ENCODE measurements around the gene PLXNA4. TPM values are rescaled to one million over a fixed set of nuclear protein-coding genes. Genes with fewer than 3 reads are reported as not detected.

PLXNA4 gene
- total RNA-seq, 1 donor from 2014 or later: 0.38 TPM

GRCh38 chr7:132371948-132372347, 204.3 kb downstream of the PLXNA4 start:
- ATAC-seq: no peak
- no peak for DNase-seq (ENCODE audit: low spot score)

DNA sequence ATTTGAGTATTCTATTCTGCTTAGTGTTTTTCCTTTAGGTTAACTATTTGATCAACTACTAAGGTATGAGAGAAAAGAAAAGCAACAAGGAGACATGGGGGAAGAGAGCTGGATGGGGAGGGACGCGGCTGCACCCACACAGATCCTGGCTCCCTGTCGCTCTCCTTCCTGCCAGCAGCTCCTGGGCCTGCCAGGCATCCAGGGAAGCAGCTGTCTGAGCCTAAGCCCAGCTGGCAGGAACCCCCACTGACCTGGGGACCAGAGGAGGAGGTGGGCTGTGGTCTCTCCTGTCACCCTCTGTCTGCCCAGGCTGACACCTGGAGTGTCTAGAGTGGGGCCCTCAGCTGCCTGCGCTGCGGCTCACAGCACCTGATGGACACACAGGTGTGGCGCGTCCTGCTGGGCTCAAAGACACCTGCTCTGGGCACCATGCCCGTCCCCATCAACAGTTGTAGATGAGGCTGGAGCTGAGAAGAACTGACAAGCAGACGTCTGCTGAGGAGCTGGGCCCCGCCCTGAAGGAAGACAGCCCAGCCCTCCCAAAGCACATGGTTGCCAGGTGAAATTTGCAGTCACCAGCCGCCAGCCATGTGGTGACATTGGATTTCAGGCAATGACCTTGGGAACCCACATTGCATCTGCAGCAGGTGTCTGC, 207.9 kb downstream of the PLXNA4 start:
- DNase-seq (ENCODE audit: low spot score) (no peak), ATAC-seq (no peak)

DNA sequence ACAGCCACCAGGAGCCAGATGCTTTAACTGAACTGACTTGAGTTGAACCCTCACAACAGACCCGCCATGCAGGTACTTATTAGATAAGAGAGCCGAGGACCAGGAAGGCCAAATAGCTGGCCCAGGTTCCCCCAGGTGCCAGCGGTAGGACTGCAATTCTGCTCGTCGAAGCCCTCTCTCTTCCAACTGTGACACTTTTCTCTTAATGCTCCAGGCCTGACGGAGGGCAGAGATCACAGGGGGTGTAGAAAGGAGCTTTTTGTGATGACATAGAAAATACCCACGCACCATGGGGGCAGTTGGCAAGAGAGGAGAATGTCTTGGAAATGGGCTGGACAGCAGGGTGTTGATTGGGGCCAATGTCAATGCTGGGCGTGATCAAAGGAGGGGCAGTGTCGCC, 208.5 kb downstream of the PLXNA4 start:
- no peak for DNase-seq (ENCODE audit: low spot score)
- ATAC-seq: no peak

GRCh38 chr7:132367004-132367403, 209.3 kb downstream of the PLXNA4 start:
- peak; percentile 79 for ATAC-seq
- DNase-seq (ENCODE audit: low spot score): no peak

- no peak for ATAC-seq
- no peak for DNase-seq (ENCODE audit: low spot score)
Observed at GRCh38 chr7:132364226-132364625, 212.0 kb downstream of the PLXNA4 start.

- DNase-seq (ENCODE audit: low spot score) (no peak), ATAC-seq (no peak)
Observed at GRCh38 chr7:132362059-132362458, 214.2 kb downstream of the PLXNA4 start.

DNA sequence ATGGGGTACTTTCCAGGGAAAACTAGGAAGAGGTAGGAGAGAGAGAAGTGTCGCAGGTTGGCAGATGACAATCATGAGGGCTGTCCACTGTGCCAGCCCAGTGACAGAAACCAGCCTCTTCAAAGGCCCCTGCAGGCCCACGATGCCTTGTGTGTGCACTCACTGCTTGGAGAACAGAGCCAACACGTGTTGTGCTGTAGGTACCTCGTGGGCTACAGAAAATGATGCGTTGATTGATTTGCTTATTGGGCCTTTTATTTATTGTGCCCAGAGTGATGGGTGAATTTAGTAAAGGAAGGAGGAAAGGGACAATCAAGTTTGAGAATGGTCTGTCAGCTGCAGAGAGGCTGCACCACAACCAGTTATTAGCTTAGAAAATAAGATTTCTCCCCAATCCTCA, 215.1 kb downstream of the PLXNA4 start:
- no peak for DNase-seq (ENCODE audit: low spot score)

DNA sequence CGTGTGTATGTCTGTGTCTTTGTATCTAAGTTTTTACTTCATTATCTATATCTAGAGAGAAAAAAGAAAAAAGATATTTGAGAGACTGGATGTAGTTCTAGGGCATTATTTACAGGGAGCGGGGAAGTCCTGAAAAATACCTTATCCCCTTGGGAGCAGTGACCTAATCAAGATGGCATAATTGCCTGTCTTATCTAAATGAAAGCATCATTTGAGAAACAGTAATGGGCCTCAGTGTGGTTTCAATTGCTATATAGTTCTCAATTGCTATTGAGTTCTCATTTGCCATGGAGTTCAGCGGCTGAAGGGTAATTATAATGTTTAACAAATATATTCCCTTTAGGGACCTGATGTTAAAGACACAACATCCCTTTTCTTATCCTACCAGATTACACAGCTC, 216.5 kb downstream of the PLXNA4 start:
- ATAC-seq: no peak
- no peak for DNase-seq (ENCODE audit: low spot score)

More for the DNA sequence above, 215.1 kb downstream of the PLXNA4 start:
- ATAC-seq: no peak

DNA sequence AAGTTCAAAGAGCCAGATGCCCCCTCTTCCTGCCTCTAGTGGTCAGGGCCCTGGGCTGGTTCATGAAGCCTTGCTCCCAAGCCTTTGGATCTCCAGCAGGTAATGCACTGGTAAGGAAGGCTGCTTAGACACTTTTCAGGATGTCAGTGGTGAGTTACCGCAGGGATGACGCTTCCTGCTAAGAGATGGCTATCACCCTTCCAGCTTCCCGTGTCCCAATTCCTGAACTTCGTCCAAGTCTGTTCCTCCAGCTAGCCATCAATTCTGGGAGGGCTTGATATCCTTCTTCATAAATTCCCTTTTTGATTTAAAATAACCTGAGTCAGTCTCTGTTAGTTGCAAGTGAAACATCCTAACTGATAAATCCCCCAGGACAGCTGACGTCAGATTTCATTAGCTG, 221.2 kb downstream of the PLXNA4 start:
- no peak for DNase-seq (ENCODE audit: low spot score)
- no peak for ATAC-seq

GRCh38 chr7:132354527-132354926, 221.7 kb downstream of the PLXNA4 start:
- no peak for DNase-seq (ENCODE audit: low spot score)
- ATAC-seq: no peak

DNA sequence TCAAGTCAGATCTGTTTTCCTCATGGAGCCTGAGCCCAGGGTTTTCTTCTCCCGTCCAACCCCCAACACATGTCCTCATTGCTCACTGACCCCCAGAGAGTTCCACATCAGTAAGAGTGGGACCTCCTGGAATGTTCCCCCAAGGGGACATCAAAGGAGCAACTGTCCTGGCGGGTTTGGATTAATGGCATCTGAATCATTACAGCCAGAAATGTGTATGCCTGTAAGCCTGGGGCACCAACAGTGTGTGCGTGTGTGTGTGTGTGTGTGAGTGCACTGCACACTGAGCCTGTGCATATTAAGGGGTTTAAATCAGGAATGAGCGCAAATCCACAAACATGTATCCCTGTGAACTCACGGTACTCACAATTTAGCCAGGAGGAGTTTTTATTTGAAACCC, 222.3 kb downstream of the PLXNA4 start:
- DNase-seq (ENCODE audit: low spot score): no peak

DNA sequence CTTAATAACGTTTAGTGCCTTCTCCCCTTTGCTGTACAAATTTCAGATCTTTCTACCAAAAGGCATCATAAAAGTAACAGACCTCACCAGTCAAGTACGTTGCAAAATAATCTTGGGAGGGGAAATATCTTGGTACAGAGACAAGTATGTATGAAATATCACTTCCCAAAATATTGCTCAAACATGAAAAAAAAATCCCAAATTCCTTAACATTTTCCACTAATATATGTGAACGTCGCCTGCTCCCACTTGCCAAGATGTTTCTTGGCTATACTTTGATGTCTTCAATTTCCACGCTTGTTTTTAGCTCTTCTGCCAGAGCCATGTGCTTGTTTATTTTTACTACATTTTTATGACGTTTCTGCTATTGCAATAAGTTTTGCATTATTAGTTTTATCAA, 223.5 kb downstream of the PLXNA4 start:
- ATAC-seq: no peak

More for the DNA sequence above, 222.3 kb downstream of the PLXNA4 start:
- no peak for ATAC-seq

DNA sequence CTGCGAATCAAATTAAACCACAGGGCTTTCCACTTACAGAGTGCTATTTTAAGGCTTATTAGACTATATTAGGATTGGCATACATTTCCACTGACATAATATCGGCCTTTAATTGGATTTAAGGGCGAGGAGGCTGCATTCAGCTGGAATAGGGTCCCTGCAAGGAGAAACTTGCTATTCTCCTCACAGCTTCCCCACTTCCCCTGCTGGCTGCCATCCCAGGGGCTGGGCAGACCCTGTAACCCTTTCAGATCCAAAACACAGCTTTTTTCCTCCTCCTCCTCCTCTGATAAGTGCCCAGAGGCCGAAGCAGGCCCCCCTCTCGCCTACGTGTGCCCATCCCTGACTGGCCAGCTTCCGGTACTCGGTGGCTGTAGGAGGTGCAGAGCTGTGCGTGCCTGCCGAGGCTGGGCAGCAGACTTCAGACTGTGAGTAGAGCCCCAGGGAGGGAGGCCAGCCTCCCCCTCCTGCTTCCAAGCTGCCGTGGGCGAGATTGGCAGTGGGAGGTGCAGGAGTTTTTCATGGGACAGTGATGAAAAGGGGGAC, 224.2 kb downstream of the PLXNA4 start:
- no peak for ATAC-seq

More for the DNA sequence above, 223.5 kb downstream of the PLXNA4 start:
- no peak for DNase-seq (ENCODE audit: low spot score)

DNA sequence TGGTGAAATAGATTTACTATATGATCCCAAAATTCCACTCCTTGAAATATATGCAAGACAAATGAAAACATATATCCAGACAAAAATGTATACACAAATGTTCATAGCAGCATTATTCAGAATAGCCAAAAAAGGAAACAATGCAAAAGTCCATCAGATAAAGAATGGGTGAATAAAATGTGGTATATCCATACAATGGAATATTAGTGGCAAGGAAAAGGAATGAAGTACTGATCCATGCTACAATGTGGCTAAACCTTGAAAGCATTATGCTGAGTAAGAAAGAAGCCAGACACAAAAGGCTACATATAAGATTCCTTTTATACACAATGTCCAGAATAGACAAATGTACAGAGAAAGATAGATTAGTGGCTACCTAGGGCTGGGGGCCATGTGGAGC, 225.5 kb downstream of the PLXNA4 start:
- ATAC-seq: no peak
- no peak for DNase-seq (ENCODE audit: low spot score)

More for the DNA sequence above, 224.2 kb downstream of the PLXNA4 start:
- no peak for DNase-seq (ENCODE audit: low spot score)

- ATAC-seq: no peak
Observed at GRCh38 chr7:132349075-132349474, 227.2 kb downstream of the PLXNA4 start.

DNA sequence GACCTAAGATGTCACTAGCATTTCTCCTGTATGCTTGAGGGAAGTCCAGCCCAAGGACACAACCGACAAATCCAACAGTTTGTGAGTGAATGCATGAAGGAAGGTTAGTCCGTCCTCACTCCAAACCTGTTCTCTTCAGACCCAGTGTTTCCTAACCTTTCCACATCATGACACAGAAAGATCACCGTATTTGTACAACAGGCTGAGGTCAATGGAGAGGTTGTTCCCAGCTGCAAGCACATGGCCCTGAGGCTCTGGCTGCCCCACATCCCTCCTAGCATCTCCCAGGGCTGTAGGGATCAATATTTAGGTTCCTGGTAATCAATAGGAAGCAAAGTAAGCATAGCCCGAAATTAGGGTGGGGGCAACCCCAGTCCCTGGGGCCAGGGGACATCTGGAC, 227.9 kb downstream of the PLXNA4 start:
- DNase-seq (ENCODE audit: low spot score) (no peak), ATAC-seq (peak; percentile 59)

More at GRCh38 chr7:132349075-132349474, 227.2 kb downstream of the PLXNA4 start:
- no peak for DNase-seq (ENCODE audit: low spot score)

GRCh38 chr7:132347858-132348257, 228.4 kb downstream of the PLXNA4 start:
- ATAC-seq (no peak), DNase-seq (ENCODE audit: low spot score) (no peak)

DNA sequence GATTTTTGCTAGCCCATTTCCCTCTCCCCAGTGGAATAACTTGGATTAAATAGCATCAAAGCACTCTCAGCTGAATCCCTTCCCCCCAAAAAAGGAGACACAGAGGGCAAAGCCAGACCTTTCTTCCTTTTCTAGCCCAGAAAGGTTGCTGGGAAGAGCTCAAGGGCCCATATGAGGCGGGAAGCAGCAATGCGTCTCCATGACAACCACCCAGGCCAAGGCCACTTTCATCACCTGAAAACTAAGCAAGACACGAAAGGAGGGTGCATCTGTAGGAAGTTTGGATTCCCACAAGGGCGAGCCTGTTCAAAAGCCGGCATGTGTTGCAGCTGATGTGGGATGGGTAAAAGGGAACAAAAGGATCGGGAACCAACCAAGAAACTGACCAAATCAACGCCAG, 229.1 kb downstream of the PLXNA4 start:
- ATAC-seq (no peak), DNase-seq (ENCODE audit: low spot score) (no peak)

DNA sequence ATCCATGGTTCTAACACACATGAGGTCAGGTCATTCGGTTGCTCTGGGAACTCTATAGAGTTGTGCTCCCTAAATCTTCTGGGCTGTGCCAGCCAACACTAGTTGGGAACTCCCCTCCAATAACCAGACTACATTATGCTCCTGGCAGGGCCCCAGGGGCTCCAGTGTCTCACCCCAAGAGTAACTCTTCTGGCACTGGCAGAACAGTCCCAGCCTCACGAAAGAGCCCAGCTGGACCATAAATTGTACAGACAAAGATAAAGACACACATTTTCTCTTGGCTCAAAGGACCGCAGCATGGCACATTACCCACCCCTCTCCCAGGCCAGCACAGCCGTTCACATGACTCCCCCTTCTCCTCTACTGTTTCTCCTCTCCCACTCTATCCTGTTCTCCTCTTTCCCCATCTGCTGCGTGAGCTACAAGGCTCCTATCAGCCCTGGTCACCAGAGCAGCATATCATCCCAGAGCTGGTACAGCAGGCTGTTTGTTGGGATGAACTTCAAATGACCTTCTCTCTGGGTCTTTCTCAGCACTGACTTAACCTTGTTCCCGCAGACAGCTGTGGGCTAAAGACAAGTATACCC, 230.6 kb downstream of the PLXNA4 start:
- DNase-seq (ENCODE audit: low spot score) (no peak), ATAC-seq (no peak)

- ATAC-seq (peak; percentile 23), DNase-seq (ENCODE audit: low spot score) (no peak)
Observed at GRCh38 chr7:132345030-132345429, 231.2 kb downstream of the PLXNA4 start.

- ATAC-seq (peak; percentile 66), DNase-seq (ENCODE audit: low spot score) (no peak)
Observed at GRCh38 chr7:132343199-132343598, 233.1 kb downstream of the PLXNA4 start.

DNA sequence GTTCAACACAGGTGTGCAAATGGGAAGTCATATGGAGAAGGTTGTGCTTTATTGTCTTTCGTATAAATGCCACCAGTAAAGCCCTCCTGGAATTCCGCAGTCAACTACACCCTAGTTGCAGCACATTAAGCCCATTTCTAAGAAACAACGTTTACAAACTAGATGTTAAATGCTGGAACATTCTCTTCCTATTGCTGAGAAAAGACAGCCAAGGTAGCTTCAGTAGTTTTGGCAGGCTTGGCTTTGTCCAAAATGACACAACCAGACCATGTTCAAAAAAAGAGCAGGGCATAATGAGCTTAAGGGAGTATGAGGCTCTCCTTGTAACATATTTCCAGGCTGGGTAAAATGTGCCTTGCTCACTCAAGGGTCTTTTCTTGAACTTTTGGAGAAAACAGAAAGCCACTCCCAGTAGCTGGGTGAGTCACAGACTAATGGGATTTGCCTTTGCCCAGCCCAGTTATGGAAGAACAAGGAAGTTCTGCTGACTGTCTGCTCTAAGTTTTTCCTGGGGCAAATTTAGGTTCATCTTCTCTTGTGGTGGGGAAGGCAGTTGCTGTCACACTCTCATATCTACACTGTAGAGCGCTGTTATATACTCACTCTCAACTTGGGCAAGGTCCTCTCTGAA, 238.7 kb downstream of the PLXNA4 start:
- peak; percentile 38 for ATAC-seq
- DNase-seq (ENCODE audit: low spot score): no peak
